Measurements from ENCODE around the gene CCDC188.

- TF ChIP-seq CTCF (IDR thresholded peaks at IDR 0.05) (no peak), NR3C1 (CRISPR knock-in tag; conservative IDR thresholded peaks at IDR 0.05; ENCODE audit: low read depth) (no peak), ESRRA (CRISPR knock-in tag; IDR thresholded peaks at IDR 0.05; ENCODE audit: borderline replicate concordance) (no peak), ZNF281 (CRISPR knock-in tag; IDR thresholded peaks at IDR 0.05) (no peak), TCF7 (CRISPR knock-in tag; IDR thresholded peaks at IDR 0.05; ENCODE audit: low read depth) (no peak), ZNF121 (CRISPR knock-in tag; IDR thresholded peaks at IDR 0.05) (no peak), AFF4 (CRISPR knock-in tag; IDR thresholded peaks at IDR 0.05; ENCODE audit: borderline replicate concordance) (no peak), TP53 (CRISPR knock-in tag; IDR thresholded peaks at IDR 0.05) (no peak)
- TF ChIP-seq, protein P1, sequence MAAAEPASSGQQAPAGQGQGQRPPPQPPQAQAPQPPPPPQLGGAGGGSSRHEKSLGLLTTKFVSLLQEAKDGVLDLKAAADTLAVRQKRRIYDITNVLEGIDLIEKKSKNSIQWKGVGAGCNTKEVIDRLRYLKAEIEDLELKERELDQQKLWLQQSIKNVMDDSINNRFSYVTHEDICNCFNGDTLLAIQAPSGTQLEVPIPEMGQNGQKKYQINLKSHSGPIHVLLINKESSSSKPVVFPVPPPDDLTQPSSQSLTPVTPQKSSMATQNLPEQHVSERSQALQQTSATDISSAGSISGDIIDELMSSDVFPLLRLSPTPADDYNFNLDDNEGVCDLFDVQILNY (CRISPR knock-in tag; IDR thresholded peaks at IDR 0.05), result no peak
Measured at GRCh38 chr22:20126284-20127029, 24.4 kb downstream of the CCDC188 start.

All from WTC11 (cell line).